ENCODE measurements around the gene ATP10A. TPM values are rescaled to one million over a fixed set of nuclear protein-coding genes. Genes with fewer than 3 reads are reported as not detected.

ATP10A gene
- total RNA-seq, 1 experiment from 2014 or later = not detected

DNA sequence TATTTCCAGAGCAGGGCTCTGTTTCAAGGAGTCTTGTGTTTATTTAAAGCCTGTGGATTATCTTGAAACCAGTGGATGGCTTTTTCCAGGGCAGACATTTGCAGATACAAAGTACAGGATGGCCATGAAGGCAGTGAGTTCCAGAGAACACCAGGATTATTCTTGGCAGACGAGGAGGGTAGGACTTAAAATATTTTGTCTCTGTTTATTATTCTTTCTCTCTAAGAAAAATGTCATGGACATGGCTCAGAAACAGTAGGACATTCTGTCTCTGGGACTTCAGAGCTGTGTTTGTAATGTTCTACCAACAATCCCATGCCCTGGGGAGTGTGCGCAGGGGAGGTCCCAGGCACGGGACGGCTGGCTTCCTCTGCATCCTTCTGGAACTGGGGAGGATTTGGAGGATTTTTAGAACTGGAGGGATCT, 125.9 kb downstream of the ATP10A start:
- no peak overlapping the region for H3K27ac Mint-ChIP-seq (ENCODE audit: unreplicated experiment)

GRCh38 chr15:25736461-25736860, 126.7 kb downstream of the ATP10A start:
- H3K4me3 ChIP-seq (ENCODE audit: low read depth, low read length) = no peak overlapping the region
- no peaks in the 10 kb centered on the region for H3K27me3 Mint-ChIP-seq (ENCODE audit: insufficient read depth, unreplicated experiment)
- H3K36me3 Mint-ChIP-seq (ENCODE audit: insufficient read depth, unreplicated experiment) = no peaks in the 10 kb centered on the region
- no peaks in the 10 kb centered on the region for H3K9me3 ChIP-seq
- BruUV-seq (replicated peaks) = no TSS peak
- H3K4me3 Mint-ChIP-seq (ENCODE audit: unreplicated experiment) = no peak overlapping the region
- DNase-seq = no peak
- TF ChIP-seq CTCF (IDR thresholded peaks at IDR 0.05; ENCODE audit: insufficient read depth in 1 of 2, low read depth in 1 of 2, low read length in 1 of 2, severe bottlenecking in 1 of 2, unreplicated experiment in 1 of 2) = no peak
- ChIA-PET CTCF (no interaction called here), POLR2A (no interaction called here)
- H3K27ac Mint-ChIP-seq (ENCODE audit: unreplicated experiment) = no peak overlapping the region
- no peaks in the 10 kb centered on the region for H3K27me3 ChIP-seq (replicated peaks; ENCODE audit: control insufficient read depth, insufficient read depth, low read length)
- H3K36me3 ChIP-seq (ENCODE audit: control insufficient read depth, insufficient read depth, low read length) = no peaks in the 10 kb centered on the region
- H3K4me1 Mint-ChIP-seq (ENCODE audit: low read depth, unreplicated experiment) = no peaks in the 10 kb centered on the region
- intact Hi-C loops (cut with micrococcal nuclease; ENCODE audit: unreplicated experiment) = no loop called here
- H3K9me3 Mint-ChIP-seq (ENCODE audit: unreplicated experiment) = no peaks in the 10 kb centered on the region
- H3K4me1 ChIP-seq = no peaks in the 10 kb centered on the region

More for the DNA sequence above, 125.9 kb downstream of the ATP10A start:
- no peaks in the 10 kb centered on the region for H3K9me3 Mint-ChIP-seq (ENCODE audit: unreplicated experiment)
- ChIA-PET POLR2A (no interaction called here), CTCF (interaction anchor here (1.6 kb wide), 1 partner anchor 196 kb away, joined by 6 read pairs; no protein-coding TSS in a partner anchor)
- Histone ChIP-seq H3K4me1 (no peaks in the 10 kb centered on the region), H3K4me3 (ENCODE audit: low read depth, low read length) (no peak overlapping the region), H3K36me3 (ENCODE audit: control insufficient read depth, insufficient read depth, low read length) (no peaks in the 10 kb centered on the region), H3K9me3 (no peaks in the 10 kb centered on the region), H3K27me3 (replicated peaks; ENCODE audit: control insufficient read depth, insufficient read depth, low read length) (no peaks in the 10 kb centered on the region)
- no peaks in the 10 kb centered on the region for H3K4me1 Mint-ChIP-seq (ENCODE audit: low read depth, unreplicated experiment)
- DNase-seq = no peak
- no TSS peak for BruUV-seq (replicated peaks)
- intact Hi-C loops (cut with micrococcal nuclease; ENCODE audit: unreplicated experiment) = no loop called here
- TF ChIP-seq CTCF (IDR thresholded peaks at IDR 0.05; ENCODE audit: insufficient read depth in 1 of 2, low read depth in 1 of 2, low read length in 1 of 2, severe bottlenecking in 1 of 2, unreplicated experiment in 1 of 2) = no peak
- H3K27me3 Mint-ChIP-seq (ENCODE audit: insufficient read depth, unreplicated experiment) = no peaks in the 10 kb centered on the region
- no peak overlapping the region for H3K4me3 Mint-ChIP-seq (ENCODE audit: unreplicated experiment)
- no peaks in the 10 kb centered on the region for H3K36me3 Mint-ChIP-seq (ENCODE audit: insufficient read depth, unreplicated experiment)

DNA sequence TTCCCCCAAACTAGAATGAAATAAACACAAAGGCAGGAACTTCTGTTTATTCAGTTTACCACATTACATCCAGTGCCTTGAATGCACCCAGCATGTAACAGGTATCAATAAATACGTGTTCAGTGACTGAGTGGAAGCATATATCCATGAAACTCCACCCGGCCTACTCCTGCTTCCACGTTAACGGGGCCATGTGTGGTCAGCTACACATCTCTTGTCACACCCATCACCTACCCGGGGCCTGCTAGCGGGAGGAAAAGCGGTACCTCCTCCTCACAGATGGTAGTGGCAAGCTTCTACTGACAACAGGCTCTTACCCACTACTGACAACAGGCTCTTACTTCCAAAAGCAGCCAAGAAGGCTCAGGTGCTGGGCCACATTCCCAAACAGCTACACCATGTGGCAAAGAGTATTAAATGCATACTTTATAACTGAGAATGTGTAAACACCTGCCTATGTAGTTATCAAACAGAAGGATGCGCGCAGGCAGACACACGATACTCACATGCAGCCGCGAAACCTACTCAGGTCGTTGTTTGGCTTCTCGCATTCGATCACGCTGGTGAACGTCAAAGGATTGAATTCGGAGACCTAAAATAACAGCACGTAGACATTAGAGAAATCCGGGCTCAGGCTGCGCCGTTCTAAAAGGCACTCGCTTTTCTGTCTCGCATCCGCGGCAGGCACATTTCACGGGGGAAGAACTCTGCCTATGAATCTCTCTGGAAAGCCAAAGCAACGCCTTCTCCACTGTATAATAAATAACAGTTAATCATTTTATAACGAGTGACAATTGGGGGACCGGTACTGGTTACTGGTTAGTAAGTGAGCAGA, 127.4 kb downstream of the ATP10A start:
- CTCF ChIA-PET = no interaction called here
- no TSS peak for BruUV-seq (replicated peaks)
- no peak for TF ChIP-seq CTCF (IDR thresholded peaks at IDR 0.05; ENCODE audit: insufficient read depth in 1 of 2, low read depth in 1 of 2, low read length in 1 of 2, severe bottlenecking in 1 of 2, unreplicated experiment in 1 of 2)

More for the DNA sequence above, 127.4 kb downstream of the ATP10A start:
- Histone ChIP-seq H3K4me3 (ENCODE audit: low read depth, low read length) (no peak overlapping the region), H3K4me1 (no peaks in the 10 kb centered on the region), H3K36me3 (ENCODE audit: control insufficient read depth, insufficient read depth, low read length) (no peaks in the 10 kb centered on the region), H3K9me3 (no peaks in the 10 kb centered on the region), H3K27me3 (replicated peaks; ENCODE audit: control insufficient read depth, insufficient read depth, low read length) (no peaks in the 10 kb centered on the region)
- no peaks in the 10 kb centered on the region for H3K9me3 Mint-ChIP-seq (ENCODE audit: unreplicated experiment)
- no peak overlapping the region for H3K4me3 Mint-ChIP-seq (ENCODE audit: unreplicated experiment)
- H3K27ac Mint-ChIP-seq (ENCODE audit: unreplicated experiment) = no peak overlapping the region
- no peak for DNase-seq
- intact Hi-C loops (cut with micrococcal nuclease; ENCODE audit: unreplicated experiment) = no loop called here
- no peaks in the 10 kb centered on the region for H3K36me3 Mint-ChIP-seq (ENCODE audit: insufficient read depth, unreplicated experiment)
- no peaks in the 10 kb centered on the region for H3K4me1 Mint-ChIP-seq (ENCODE audit: low read depth, unreplicated experiment)
- POLR2A ChIA-PET = no interaction called here
- no peaks in the 10 kb centered on the region for H3K27me3 Mint-ChIP-seq (ENCODE audit: insufficient read depth, unreplicated experiment)

Data from Caco-2 (cell line).